Tibial nerve (tissue), 3 donors: ENCODE measurements around the gene SPATA32.
"Not testable (repeated sequence)": the region's sequence is repeated elsewhere in the genome, so short reads cannot be mapped to it uniquely, and the experiment has no call there.

Experiments
- POLR2A ChIP-seq, 2 donors: fragments of 450-650 bp; IDR thresholded peaks; one replicate each; pipeline ENCODE4 v1.6.1; 2017; ENCODE audit warnings: antibody characterized with exemption in 2 of 2, mild to moderate bottlenecking in 2 of 2, moderate library complexity in 2 of 2
- TF ChIP-seq, protein P1 (sequence below), 5 experiments: fragments of 200-600 bp in 3 of 5; fragments of 450-650 bp in 2 of 5; sonication (generic) in 3 of 5; IDR thresholded peaks; one replicate each; pipeline ENCODE4 v1.5.1; 2016 to 2019; ENCODE audit warnings: antibody characterized with exemption in 5 of 5, mild to moderate bottlenecking in 3 of 5, moderate library complexity in 2 of 5

DNA sequence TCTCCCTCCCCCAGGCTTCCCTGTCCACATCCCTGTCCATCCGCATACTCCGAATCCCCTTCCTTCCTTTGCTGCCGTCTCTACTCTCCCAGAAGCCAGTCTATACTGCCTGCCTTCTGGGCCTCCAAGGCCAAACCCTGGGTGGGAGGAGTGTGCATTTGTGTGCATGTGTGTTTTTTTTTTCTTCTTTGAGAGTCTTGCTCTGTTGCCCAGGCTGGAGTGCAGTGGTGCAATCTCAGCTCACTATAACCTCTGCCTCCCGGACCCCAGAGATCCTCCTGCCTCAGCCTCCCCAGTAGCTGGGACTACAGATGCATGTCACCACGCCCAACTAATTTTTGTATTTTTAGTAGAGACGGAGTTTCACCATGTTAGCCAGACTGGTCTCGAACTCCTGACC, 8.7 kb downstream of the SPATA32 start:
- TF ChIP-seq, protein P1, sequence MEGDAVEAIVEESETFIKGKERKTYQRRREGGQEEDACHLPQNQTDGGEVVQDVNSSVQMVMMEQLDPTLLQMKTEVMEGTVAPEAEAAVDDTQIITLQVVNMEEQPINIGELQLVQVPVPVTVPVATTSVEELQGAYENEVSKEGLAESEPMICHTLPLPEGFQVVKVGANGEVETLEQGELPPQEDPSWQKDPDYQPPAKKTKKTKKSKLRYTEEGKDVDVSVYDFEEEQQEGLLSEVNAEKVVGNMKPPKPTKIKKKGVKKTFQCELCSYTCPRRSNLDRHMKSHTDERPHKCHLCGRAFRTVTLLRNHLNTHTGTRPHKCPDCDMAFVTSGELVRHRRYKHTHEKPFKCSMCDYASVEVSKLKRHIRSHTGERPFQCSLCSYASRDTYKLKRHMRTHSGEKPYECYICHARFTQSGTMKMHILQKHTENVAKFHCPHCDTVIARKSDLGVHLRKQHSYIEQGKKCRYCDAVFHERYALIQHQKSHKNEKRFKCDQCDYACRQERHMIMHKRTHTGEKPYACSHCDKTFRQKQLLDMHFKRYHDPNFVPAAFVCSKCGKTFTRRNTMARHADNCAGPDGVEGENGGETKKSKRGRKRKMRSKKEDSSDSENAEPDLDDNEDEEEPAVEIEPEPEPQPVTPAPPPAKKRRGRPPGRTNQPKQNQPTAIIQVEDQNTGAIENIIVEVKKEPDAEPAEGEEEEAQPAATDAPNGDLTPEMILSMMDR (IDR thresholded peaks at IDR 0.05): not testable (repeated sequence)
- TF ChIP-seq POLR2A (IDR thresholded peaks at IDR 0.05): not testable (repeated sequence)
